GM12891 (cell line): Measurements from ENCODE around the gene AGRN.

Experiments
- PAX5 ChIP-seq: IDR thresholded peaks from 2 replicates; pipeline ENCODE4 v1.6.1; 2011; ENCODE audit warnings: low read length, moderate library complexity, mild to moderate bottlenecking; ENCODE audit not compliant: insufficient read depth, severe bottlenecking
- POLR2A ChIP-seq: IDR thresholded peaks from 2 replicates; pipeline ENCODE4 v1.6.1; 2011; ENCODE audit warnings: low read depth, low read length, control low read depth
- POLR2AphosphoS5 ChIP-seq: IDR thresholded peaks from 2 replicates; pipeline ENCODE4 v1.6.1; 2011; ENCODE audit warnings: low read depth, low read length, control low read depth
- POU2F2 ChIP-seq: IDR thresholded peaks from 2 replicates; pipeline ENCODE4 v1.6.1; 2011; ENCODE audit warnings: low read depth, mild to moderate bottlenecking, control low read depth, low read length, moderate library complexity
- SPI1 ChIP-seq: IDR thresholded peaks from 2 replicates; pipeline ENCODE4 v1.6.1; 2011; ENCODE audit warnings: low read depth, low read length, control low read depth
- TAF1 ChIP-seq: IDR thresholded peaks from 2 replicates; pipeline ENCODE4 v1.6.1; 2011; ENCODE audit warnings: low read depth, low read length, control low read depth

GRCh38 chr1:1085911-1086841 is 66.3 kb downstream of the AGRN start:
- TF ChIP-seq POLR2AphosphoS5 (no peak), POLR2A (no peak), TAF1 (no peak), PAX5 (no peak), SPI1 (no peak), POU2F2 (no peak)
